Testis (tissue), 2 donors: ENCODE measurements around the gene ZAP70.

ENCODE experiments used
- POLR2A ChIP-seq: fragments of 450-650 bp; IDR thresholded peaks from one replicate; pipeline ENCODE4 v1.6.1; 2017; ENCODE audit warnings: antibody characterized with exemption, mild to moderate bottlenecking, moderate library complexity
- TF ChIP-seq, protein P1 (sequence below), 3 experiments: fragments of 450-650 bp in 2 of 3; fragments of 200-600 bp in 1 of 3; sonication (generic) in 1 of 3; IDR thresholded peaks; one replicate each; pipeline ENCODE4 v1.5.1; 2016 to 2019; ENCODE audit warnings: antibody characterized with exemption in 3 of 3, mild to moderate bottlenecking in 2 of 3, moderate library complexity in 1 of 3

DNA sequence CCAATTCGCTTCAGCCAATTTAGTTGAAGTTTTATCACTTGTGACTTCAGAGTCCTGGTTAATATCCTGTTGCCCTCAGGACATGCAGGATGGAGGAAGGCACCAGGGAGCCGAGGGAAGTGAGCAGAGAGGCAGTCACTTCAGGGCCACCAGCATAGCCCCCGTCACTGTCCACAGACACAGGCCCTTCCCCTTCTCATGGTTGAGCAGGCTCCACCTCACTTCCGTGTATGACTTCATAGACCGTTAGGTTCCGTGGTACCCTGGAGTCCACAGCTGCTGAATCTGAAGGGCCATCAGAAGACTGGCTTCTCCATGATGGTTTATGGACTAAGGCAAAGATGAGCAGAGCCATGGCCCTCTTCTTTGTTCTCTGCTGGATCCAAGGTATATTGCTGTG is 43.9 kb upstream of the ZAP70 start, which contains the start of gene C2orf92:
- no peak for TF ChIP-seq POLR2A
- TF ChIP-seq, protein P1, sequence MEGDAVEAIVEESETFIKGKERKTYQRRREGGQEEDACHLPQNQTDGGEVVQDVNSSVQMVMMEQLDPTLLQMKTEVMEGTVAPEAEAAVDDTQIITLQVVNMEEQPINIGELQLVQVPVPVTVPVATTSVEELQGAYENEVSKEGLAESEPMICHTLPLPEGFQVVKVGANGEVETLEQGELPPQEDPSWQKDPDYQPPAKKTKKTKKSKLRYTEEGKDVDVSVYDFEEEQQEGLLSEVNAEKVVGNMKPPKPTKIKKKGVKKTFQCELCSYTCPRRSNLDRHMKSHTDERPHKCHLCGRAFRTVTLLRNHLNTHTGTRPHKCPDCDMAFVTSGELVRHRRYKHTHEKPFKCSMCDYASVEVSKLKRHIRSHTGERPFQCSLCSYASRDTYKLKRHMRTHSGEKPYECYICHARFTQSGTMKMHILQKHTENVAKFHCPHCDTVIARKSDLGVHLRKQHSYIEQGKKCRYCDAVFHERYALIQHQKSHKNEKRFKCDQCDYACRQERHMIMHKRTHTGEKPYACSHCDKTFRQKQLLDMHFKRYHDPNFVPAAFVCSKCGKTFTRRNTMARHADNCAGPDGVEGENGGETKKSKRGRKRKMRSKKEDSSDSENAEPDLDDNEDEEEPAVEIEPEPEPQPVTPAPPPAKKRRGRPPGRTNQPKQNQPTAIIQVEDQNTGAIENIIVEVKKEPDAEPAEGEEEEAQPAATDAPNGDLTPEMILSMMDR (IDR thresholded peaks at IDR 0.05), result no peak
